NCI-H226 (cell line): Measurements from ENCODE around the gene POTEH.
"Not testable (repeated sequence)": the region's sequence is repeated elsewhere in the genome, so short reads cannot be mapped to it uniquely, and the experiment has no call there.

Experiments used
- DNase-seq: peaks from one replicate; pipeline ENCODE4 v3.0.0-alpha.2; 2015

Gene POTEH

GRCh38 chr22:15689749-15690125 is at the start of gene POTEH:
POTEH (plus strand) TSS chr22:15690026; CDS start chr22:15690078, 52 bp downstream.
- DNase-seq: not testable (repeated sequence)

- DNase-seq: not testable (repeated sequence)
Observed at GRCh38 chr22:15642288-15642861, 47.5 kb upstream of the POTEH start.

DNA sequence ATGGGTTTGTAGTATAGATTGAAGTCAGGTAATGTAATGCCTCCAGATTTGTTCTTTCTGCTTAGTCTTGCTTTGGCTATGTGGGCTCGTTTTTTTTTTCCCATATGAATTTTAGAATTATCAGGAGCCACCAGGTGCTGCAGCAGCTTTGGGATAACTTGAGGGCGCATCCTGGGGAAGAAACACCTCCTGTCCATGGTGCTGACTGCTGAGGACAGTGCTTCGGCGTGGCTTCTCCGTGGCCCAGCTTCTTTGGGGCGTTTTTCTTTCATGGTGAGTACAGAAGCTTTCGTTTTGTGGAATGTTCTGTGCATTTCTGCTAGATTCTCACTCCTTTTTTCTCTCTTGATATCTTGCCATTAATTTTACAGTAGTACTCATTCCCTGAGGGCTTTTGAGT is 37.9 kb upstream of the POTEH start:
- DNase-seq: peak; percentile 1

GRCh38 chr22:15652738-15653137 is 37.1 kb upstream of the POTEH start:
- DNase-seq: not testable (repeated sequence)

GRCh38 chr22:15653241-15653640 is 36.6 kb upstream of the POTEH start:
- DNase-seq: not testable (repeated sequence)

- DNase-seq: not testable (repeated sequence)
Observed at GRCh38 chr22:15661102-15661501, 28.7 kb upstream of the POTEH start.

- DNase-seq: not testable (repeated sequence)
Observed at GRCh38 chr22:15664682-15665081, 25.1 kb upstream of the POTEH start.

DNA sequence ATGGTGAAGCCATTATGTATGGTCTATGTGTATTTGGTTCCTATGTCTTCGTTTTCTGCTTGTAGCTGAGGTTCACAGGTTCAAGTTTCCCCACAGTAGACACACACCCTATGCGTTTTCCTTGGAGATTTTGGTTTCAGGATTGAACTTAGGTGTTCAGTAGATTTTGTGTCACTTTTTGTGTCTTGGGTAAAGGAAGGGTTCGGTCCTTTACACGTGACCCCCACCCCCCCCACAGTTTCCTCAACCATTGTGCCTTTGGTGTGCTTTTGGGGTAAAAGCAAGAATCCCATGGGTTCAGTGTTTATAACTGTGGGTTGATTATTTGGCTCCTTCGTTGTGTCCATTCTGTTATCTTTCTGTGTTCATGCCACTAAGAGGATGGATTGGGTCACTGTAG is 24.3 kb upstream of the POTEH start:
- not testable (repeated sequence) for DNase-seq

DNA sequence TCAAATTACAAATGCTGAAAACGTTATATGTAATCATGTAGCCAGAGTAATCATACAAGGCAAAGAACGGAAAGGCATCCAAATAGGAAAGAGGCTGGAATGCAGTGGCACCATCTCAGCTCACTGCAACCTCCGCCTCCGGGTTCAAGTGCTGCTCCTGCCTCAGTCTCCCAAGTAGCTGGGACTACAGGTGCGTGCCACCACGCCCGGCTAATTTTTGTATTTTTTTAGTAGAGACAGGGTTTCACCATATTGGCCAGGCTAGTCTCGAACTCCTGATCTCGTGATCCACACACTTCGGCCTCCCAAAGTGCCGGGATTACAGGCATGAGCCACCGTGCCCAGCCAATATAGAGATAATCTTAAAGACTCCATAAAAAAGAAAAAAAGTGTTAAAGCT is 20.4 kb upstream of the POTEH start:
- DNase-seq: not testable (repeated sequence)

- DNase-seq: peak; percentile 0
Observed at GRCh38 chr22:15679702-15680101, 10.1 kb upstream of the POTEH start.

- DNase-seq: not testable (repeated sequence)
Observed at GRCh38 chr22:15684115-15684514, 5.7 kb upstream of the POTEH start.

- DNase-seq: not testable (repeated sequence)
Observed at GRCh38 chr22:15684695-15685094, 5.1 kb upstream of the POTEH start.

DNA sequence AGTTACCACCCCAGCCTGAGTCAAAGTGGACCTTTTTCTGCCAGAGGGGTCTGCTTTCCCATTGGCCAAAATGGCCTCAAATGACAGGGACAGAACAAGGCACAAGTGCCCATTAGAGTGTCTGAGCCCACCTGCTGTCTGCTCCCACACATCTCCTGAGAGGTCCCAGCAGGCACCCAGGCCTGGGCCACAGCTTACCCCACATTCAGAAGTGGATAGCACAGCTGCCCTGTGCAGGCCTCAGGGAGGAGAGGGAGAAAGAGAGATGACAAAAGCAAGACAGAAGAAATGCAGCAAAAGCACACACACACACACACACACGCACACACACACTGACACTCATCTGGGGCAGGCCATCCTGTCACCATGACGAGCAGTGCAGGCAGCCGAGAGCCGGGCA is 4.2 kb upstream of the POTEH start:
- not testable (repeated sequence) for DNase-seq

DNA sequence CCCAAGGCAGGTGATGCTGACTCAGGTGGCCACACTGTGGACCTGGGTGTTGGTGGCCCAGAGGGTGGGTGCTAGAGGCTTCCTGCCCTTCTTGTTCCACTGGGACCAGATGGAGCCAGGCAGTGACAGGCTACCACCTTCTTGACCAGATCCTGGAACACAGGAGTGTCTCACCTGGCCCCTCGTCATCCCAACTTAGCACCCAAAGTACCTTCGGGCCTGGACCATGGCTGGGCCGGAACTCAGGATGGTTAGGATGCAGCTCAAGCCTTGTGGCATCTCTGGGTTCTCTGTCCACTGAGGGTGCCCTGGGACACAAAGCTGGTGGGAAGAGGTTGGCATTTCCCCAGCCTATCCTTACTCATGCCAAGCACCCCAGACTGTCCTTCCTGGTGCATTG is 2.7 kb upstream of the POTEH start:
- not testable (repeated sequence) for DNase-seq

GRCh38 chr22:15687676-15688075 is 2.1 kb upstream of the POTEH start:
- not testable (repeated sequence) for DNase-seq

DNA sequence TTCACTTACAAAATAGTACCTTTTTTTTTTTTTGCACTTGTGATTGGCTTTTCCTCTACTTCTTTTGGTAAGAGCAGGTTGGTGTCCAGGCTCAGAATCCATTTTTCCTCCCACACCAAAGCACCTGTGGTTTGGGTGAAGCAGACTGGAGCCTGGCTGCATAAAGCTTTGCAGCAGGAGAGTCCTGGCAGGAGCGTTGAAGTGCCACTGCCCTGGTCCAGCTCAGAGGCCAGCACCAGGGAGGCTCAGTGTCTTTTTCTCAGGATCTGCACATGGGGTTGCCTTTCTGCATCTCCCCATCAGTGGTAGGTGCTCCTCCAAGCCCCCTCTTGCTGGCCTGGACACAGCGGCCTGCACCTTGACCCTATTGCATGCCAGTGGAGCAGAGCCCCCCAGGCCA is 1.7 kb upstream of the POTEH start:
- not testable (repeated sequence) for DNase-seq

DNA sequence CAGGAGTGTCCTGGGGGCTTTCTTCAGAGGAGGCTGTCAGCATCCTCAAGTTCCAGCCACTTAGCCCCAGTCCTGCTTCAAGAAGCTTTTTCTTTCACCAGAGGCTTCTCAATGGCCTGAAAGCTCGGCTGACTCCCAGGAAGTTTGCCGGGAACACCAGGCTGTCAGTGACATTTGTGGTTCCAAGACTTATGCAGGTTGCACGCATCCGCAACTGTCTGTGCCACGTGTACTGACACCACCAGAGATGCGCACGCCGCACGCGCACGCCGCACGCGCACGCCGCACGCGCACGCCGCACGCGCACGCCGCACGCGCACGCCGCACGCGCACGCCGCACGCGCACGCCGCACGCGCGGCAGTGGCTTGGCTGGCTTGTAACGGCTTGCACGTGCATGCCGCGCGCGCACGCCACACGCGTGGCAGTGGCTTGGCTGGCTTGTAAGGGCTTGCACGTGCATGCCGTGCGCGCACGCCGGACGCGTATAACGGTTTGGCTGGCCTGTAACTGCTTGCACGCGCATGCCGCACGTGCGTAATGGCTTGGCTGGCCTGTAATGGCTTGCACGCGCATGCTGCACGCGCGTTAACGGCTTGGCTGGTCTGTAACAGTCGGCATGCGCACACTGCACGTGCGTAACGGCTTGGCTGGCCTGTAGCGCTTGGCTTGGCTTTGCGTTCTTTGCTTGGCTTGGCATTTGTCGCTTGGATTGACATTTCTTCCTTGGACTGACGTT is 646 bp upstream of the POTEH start:
- DNase-seq: peak; percentile 0

- DNase-seq: not testable (repeated sequence)
Observed at GRCh38 chr22:15713600-15713999, 23.8 kb downstream of the POTEH start.

GRCh38 chr22:15714125-15714524 is 24.3 kb downstream of the POTEH start:
- not testable (repeated sequence) for DNase-seq

- not testable (repeated sequence) for DNase-seq
Observed at GRCh38 chr22:15721884-15722283, 32.1 kb downstream of the POTEH start.

DNA sequence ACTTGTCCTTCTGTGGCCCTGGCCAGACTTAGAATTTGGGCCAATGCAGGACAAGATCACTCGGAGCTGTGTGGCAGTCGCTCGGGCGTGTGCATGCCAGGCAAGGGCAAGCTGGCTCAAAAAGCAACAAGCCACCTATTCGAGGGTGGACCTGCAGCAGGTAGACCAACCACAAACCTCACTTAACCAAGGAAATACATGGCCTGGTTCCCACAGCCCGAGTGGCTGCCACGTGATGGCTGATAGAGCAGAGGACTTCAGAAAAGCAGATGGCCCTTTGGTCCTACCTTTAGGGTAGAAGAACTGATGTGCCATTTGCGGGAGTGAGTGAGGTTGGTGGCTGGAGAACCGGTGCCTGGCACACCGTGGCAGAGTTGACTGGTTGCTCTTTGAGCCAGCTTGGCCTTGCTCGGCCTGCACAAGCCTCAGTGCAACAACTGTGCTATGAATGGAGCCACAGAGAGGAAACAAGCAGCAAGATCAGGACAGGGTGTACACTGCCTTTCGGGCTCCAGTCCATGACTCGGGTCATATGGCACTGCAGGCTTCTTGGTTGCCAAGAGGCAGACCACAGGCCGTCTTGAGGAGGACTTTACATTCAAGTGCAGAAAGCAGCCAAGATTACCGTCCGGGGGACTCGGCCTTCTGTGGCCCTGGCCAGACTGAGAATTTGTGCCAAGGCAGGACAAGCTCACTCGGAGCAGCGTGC is 39.5 kb downstream of the POTEH start:
- not testable (repeated sequence) for DNase-seq

GRCh38 chr22:15731023-15731422 is 41.2 kb downstream of the POTEH start:
- not testable (repeated sequence) for DNase-seq

DNA sequence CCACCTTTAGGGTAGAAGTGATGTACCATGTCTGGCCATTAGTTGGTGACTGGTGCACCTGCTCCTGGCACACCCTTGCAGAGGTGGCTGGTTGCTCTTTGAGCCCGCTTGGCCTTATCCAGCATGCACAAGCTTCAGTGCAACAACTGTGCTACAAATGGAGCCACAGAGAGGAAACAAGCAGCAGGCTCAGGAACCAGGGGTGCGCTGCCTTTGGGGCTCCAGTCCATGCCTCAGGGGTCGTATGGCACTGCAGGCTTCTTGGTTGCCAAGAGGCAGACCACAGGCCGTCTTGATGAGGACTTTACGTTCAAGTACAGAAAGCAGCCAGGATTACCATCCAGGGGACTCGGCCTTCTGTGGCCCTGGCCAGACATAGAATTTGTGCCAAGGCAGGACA is 44.6 kb downstream of the POTEH start:
- DNase-seq: not testable (repeated sequence)
